AG10803 (cell line): ENCODE results near the gene SUPT7L.
"Not testable (repeated sequence)": the region's sequence is repeated elsewhere in the genome, so short reads cannot be mapped to it uniquely, and the experiment has no call there.

Source experiments
- DNase-seq: peaks from one replicate; pipeline ENCODE4 v3.0.0; 2010; ENCODE audit warnings: low read depth
- H3K4me3 ChIP-seq: 2 replicates; pipeline ENCODE4 v1.5.1; 2011; ENCODE audit warnings: mild to moderate bottlenecking, low read length, control low read depth
- TF ChIP-seq, protein P1 (sequence below): conservative IDR thresholded peaks from 2 replicates; pipeline ENCODE4 v1.5.1; 2011; ENCODE audit warnings: mild to moderate bottlenecking, low read length, control low read depth, inconsistent platforms

The SUPT7L gene

DNA sequence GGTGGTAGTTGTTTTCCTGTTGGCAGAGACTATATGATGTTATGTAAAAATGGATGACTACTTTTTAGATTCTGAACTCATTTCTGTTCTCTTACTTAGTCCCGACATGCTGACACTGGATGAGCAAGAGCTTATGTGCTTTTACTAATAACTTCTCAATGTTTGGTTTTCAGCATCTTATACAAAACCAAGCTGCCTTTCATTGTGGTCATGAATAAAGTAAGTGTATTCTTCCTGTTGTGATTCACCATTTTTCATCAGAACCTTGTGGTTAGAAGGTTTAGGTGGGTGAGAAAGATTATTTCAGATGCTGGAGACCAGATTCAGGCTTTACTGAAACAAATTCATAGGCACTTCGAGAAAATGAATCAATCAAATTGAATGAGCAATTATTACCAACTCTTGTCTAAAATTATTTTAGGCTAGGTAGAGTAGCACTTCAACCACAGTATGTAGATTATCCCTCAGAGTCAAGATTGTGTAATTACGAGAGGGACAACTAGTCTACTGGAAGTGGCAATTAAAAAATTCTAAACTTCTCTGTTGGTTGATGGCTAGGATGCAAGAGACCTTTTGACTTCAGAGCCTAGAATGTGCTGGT, 25.3 kb downstream of the SUPT7L start:
- no peak overlapping the region for H3K4me3 ChIP-seq
- TF ChIP-seq, protein P1, sequence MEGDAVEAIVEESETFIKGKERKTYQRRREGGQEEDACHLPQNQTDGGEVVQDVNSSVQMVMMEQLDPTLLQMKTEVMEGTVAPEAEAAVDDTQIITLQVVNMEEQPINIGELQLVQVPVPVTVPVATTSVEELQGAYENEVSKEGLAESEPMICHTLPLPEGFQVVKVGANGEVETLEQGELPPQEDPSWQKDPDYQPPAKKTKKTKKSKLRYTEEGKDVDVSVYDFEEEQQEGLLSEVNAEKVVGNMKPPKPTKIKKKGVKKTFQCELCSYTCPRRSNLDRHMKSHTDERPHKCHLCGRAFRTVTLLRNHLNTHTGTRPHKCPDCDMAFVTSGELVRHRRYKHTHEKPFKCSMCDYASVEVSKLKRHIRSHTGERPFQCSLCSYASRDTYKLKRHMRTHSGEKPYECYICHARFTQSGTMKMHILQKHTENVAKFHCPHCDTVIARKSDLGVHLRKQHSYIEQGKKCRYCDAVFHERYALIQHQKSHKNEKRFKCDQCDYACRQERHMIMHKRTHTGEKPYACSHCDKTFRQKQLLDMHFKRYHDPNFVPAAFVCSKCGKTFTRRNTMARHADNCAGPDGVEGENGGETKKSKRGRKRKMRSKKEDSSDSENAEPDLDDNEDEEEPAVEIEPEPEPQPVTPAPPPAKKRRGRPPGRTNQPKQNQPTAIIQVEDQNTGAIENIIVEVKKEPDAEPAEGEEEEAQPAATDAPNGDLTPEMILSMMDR: no peak
- peak; percentile 77 for DNase-seq

DNA sequence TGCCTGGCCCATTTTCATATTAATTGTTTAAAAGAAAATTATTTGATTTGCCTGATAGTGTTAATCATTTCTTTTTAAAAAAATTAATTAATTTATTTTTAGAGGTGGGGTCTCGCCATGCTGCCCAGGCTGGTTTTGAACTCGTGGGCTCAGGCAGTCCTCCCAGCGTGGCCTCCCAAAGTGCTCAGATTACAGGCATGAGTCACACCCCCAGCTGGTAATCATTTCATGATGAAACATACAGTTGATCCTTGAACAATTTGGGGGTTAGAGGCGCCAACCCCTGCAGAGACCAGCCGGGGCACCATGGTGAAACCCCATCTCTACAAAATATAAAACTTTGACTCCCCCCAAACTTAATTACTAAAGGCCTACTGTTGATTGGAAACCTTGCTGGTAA, 26.6 kb downstream of the SUPT7L start:
- no peak for DNase-seq
- H3K4me3 ChIP-seq: no peak overlapping the region
- TF ChIP-seq, protein P1: no peak

DNA sequence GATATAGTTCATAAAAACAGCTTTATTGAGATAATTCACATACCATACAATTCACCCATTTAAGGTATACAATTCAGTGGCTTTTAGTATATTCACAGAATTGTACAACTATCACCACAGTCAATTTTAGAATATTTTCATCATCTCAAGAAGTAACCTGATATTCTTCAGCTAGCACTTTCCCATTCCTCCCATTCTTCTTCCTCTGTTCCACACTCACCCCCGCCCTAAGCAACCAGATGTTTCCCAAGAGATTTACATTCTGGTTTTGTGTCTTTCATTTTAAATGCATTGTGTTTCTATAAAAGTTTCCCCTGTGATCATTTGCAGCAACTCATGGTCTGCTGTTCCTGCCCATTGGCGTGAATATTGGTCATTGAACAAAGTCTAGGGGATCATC, 29.1 kb downstream of the SUPT7L start:
- H3K4me3 ChIP-seq: no peak overlapping the region
- TF ChIP-seq, protein P1: no peak
- DNase-seq: no peak

DNA sequence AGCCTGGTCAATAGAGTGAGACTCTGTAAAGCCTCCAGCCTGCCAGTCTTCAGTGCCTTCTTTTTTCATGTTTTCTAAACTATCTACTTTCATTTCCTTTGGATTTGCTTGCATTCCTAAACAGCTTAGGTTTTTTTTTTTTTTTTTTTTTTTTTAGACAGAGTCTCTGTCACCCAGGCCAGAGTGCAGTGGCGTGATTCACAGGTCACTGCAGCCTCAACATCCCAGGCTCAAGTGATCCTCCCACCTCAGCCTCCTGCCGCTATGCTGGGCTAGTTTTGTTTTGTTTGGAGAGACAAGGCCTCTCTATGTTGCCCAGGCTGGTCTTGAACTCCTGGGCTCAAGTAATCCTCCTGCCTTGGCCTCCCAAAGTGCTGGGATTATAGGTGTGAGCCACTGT, 33.2 kb downstream of the SUPT7L start:
- not testable (repeated sequence) for DNase-seq, H3K4me3 ChIP-seq

DNA sequence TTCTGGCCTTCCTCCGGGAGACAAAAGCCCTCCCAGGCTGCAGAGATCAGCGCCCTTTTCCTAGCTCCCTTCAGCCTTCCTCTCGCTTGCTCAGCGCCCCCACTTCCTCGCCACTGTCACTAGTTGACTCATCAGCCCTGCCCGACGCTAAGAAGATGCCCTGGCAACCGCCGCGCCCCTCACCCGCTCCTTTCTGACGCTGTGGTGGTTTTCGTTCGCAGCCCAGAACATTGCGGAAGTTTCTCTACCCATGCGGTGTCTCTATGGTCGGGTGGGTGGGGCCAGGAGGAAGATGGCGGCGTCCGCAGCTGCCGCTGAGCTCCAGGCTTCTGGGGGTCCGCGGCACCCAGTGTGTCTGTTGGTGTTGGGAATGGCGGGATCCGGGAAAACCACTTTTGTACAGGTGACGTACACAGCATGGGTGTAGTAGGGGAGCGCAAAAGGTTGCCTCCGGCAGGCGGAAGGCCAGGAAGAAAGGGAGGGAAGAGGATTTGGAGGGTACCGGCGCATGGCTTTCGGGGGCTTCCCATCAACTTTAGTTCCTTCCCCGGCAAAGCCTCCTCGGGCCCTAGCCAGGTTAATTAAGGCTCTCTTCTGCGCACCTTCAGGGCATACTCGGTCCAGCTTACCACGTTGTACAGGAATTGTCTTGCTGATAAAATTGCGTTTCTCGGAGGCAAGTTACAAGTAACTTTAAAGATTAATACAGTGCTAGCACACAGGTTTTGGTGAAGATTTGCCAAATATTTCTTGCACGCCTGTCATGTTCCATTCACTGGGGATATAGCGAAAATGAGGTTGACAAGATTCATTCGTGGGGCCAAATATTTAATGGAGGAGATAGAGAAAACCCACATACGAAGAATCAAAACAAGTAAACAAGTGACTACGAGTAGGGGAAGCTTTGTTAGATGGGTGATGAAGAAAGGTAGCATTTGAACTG, 34.4 kb downstream of the SUPT7L start, which contains the start of the genes CCDC121 and GPN1:
TSS of gene CCDC121 (minus strand) at position 246 of the 943 bp plus-strand sequence. CDS start 1,213 bp downstream, outside the sequence.
TSS of gene GPN1 (plus strand) at position 284 of the 943 bp plus-strand sequence. CDS start at position 293, 9 bp downstream.
- DNase-seq: peak; percentile 90
- peak within 1 kb of the TSS; percentile 98 for H3K4me3 ChIP-seq
- TF ChIP-seq, protein P1: no peak

DNA sequence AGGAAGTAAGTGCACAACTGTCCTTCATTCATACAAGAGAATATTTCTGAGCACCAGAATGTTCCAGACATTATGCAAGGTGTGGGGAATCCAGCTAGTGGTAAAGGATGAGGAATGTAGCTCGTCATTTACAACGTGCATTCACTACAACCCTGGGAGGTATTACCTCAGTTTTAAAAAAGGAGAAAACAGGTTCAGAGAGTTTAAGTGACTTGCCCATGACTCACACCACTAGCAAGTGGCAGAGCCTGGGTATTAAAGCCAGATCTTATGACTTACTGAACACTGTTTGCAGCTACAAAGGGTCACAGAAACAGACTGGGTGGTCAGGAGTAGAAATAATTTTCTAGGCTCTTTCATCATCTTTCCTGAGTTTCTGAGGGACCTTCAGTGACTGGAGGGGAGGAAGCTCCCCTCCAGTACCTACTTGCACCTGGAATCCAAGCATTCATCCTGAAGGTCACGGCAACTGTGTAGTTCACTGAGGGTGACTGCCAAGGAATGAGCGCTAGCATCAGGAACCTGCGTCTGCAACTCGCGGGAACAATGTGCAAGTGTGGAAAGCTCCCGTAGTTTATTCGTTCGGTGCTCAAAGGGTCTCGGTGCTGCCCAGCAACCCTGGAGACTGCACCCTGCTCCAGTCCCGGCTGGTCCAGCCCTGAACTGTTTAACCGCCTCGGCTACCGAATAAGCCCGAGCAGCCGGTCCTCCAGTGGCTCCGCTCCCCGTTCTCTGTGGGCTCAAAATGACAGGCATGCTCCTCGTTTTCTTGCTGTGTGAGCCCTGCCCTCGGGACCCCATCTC, 35.2 kb downstream of the SUPT7L start:
- TF ChIP-seq, protein P1: no peak
- peak overlapping the region; percentile 98 for H3K4me3 ChIP-seq
- peak; percentile 86 for DNase-seq

DNA sequence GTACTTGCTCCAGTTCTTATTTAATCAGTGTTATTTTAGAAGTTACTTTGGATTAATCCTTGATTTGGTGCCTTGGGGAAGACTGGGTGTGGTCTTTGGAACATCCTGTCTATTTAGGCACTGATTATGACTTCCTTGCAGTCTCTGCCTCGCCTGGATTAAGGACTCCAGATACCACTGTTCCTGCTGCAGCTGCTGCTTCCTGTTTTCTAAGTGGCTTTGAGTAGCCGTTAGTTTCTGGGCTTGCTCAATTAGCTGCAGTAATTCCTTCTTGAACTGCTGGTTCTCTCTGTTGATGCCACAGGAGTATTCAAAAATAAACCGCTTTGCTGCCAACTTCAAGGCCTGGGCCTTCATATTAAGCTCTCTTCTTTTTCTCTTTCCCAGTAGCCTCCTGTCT, 36.5 kb downstream of the SUPT7L start:
- H3K4me3 ChIP-seq, DNase-seq: not testable (repeated sequence)

DNA sequence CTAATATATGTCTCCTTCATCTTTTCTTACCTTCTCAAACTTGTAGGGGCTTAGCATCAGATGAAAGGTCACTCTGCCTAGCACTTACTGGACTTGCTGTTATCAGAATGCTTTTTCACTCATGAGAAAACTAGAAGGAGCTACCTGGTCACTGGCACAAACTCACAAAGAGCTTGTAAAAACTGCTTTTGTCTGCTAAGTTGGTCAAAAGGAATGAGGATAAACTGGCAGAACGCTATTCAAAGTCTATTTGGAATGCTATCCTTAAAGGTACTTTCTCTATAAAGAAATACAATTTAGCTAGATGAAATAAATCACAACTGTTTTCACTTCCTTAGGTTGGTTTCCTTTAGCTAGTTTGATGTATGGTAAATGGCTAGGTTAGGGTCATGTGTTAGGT, 37.1 kb downstream of the SUPT7L start:
- not testable (repeated sequence) for H3K4me3 ChIP-seq, DNase-seq
